OCI-LY1 (cell line): Measurements from ENCODE around the gene CBR1.

Experiments used
- CTCF ChIP-seq: fragments of 200-600 bp; sonication (generic), shearing (Covaris generic); IDR thresholded peaks from 2 replicates; pipeline ENCODE4 v1.5.1; 2017; ENCODE audit warnings: mild to moderate bottlenecking, antibody characterized with exemption, low read length, moderate library complexity, mixed read lengths
- EZH2 ChIP-seq: fragments of 200-600 bp; sonication (generic), shearing (Covaris generic); IDR thresholded peaks from 2 replicates; pipeline ENCODE4 v1.8.0; 2017; ENCODE audit warnings: borderline replicate concordance, mixed run types, mild to moderate bottlenecking, antibody characterized with exemption, low read length, moderate library complexity, mixed read lengths

- no peak for TF ChIP-seq EZH2
- no peak for TF ChIP-seq CTCF
Measured at GRCh38 chr21:36103434-36103833, 33.6 kb downstream of the CBR1 start.
